Tibial artery (tissue), 4 donors: ENCODE measurements around the gene TAC4.

Experiments used
- DNase-seq, 2 donors: peaks; one replicate each; pipeline ENCODE4 v3.0.0-alpha.2; 2019
- H3K27ac ChIP-seq, 2 donors: fragments of 200-600 bp; sonication (generic) in 1 of 2; 1 replicate in 1 of 2; 2 replicates in 1 of 2; pipeline ENCODE4 v1.5.1; 2018 to 2019; ENCODE audit warnings: mild to moderate bottlenecking in 1 of 2
- H3K27me3 ChIP-seq, 2 donors: fragments of 200-600 bp; sonication (generic) in 1 of 2; one replicate each; pipeline versions ENCODE4 v1.5.1 to v1.6.0; 2016 to 2019
- H3K36me3 ChIP-seq, 3 donors: fragments of 200-600 bp; sonication (generic) in 2 of 3; one replicate each; pipeline ENCODE4 v1.5.1; 2016 to 2019; ENCODE audit warnings: mild to moderate bottlenecking in 2 of 3
- H3K4me1 ChIP-seq, 4 donors: fragments of 200-600 bp; sonication (generic) in 2 of 4; 1 replicate in 3 of 4; 2 replicates in 1 of 4; pipeline ENCODE4 v1.5.1; 2016 to 2019
- H3K4me3 ChIP-seq, 2 donors: fragments of 200-600 bp; sonication (generic) in 1 of 2; 1 replicate in 1 of 2; 2 replicates in 1 of 2; pipeline ENCODE4 v1.5.1; 2018 to 2019; ENCODE audit warnings: mild to moderate bottlenecking in 2 of 2
- H3K9me3 ChIP-seq, 3 donors: fragments of 200-600 bp; sonication (generic) in 1 of 3; one replicate each; pipeline ENCODE4 v1.5.1; 2016 to 2019
- intact Hi-C: fragments of 100-400 bp; cut with DNase I; formaldehyde crosslinking; loops from one replicate; pipeline ENCODE4 v1.15.0; 2023; ENCODE audit warnings: low total_unique reads
- TF ChIP-seq, protein P1 (sequence below), 2 experiments: fragments of 200-600 bp in 1 of 2; fragments of 450-650 bp in 1 of 2; IDR thresholded peaks; one replicate each; pipeline ENCODE4 v1.5.1; 2017 to 2019; ENCODE audit warnings: antibody characterized with exemption in 2 of 2, mild to moderate bottlenecking in 1 of 2, moderate library complexity in 1 of 2

TAC4 gene

DNA sequence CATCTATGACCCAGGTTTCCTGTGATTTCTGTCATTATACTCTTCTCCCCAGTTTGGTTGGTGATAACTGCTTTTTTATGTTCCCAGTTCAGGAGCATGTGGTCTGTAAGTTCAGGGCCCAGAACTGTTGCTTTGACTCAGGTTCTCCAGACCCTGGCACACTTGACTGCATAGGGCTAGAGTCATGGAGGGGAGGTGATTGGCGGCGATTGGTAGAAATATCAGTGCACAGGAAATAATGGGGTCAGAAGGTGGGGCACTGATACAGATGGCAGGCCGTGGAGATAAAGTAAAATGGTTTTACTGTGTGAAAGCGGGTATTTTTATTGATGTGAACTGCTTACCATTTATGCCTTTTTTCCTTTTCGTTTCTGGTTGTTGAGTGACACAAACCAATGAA lies 28.7 kb downstream of the TAC4 start:
- DNase-seq, result no peak
- Histone ChIP-seq H3K9me3 (no peaks in the 10 kb centered on the region), H3K36me3 (peaks cover 75 to 91% (median 84%) of the 10 kb centered on the region in 3 donors), H3K4me1 (peaks cover 0 to 30% (median 23%) of the 10 kb centered on the region in 4 donors), H3K4me3 (no peak overlapping the region), H3K27ac (no peak overlapping the region), H3K27me3 (no peaks in the 10 kb centered on the region)
- intact Hi-C loops, result no loop called here
- TF ChIP-seq, protein P1, sequence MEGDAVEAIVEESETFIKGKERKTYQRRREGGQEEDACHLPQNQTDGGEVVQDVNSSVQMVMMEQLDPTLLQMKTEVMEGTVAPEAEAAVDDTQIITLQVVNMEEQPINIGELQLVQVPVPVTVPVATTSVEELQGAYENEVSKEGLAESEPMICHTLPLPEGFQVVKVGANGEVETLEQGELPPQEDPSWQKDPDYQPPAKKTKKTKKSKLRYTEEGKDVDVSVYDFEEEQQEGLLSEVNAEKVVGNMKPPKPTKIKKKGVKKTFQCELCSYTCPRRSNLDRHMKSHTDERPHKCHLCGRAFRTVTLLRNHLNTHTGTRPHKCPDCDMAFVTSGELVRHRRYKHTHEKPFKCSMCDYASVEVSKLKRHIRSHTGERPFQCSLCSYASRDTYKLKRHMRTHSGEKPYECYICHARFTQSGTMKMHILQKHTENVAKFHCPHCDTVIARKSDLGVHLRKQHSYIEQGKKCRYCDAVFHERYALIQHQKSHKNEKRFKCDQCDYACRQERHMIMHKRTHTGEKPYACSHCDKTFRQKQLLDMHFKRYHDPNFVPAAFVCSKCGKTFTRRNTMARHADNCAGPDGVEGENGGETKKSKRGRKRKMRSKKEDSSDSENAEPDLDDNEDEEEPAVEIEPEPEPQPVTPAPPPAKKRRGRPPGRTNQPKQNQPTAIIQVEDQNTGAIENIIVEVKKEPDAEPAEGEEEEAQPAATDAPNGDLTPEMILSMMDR (IDR thresholded peaks at IDR 0.05), result no peak

DNA sequence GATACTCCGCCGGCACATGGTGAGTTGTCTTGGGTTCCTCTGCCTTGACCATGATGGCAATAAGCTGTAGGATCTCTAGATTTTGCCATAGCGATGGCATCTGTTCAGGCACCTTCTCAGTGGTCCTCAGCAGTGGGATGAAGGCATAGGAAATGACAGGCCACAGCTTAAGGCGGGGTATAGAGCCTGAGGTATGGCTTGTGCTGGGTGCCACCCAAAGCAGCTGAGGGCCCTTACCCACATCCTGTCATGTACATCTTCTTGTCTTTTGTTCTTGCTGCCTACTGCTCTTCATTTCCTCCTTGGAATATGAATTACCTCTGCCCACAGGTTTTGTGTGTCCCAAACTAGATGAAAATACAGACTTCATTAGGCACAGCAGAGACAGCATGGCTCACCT lies 29.9 kb downstream of the TAC4 start:
- H3K27me3 ChIP-seq, result no peaks in the 10 kb centered on the region
- peaks cover 0 to 42% (median 34%) of the 10 kb centered on the region in 4 donors for H3K4me1 ChIP-seq
- H3K36me3 ChIP-seq, result peaks cover 64 to 91% (median 74%) of the 10 kb centered on the region in 3 donors

DNA sequence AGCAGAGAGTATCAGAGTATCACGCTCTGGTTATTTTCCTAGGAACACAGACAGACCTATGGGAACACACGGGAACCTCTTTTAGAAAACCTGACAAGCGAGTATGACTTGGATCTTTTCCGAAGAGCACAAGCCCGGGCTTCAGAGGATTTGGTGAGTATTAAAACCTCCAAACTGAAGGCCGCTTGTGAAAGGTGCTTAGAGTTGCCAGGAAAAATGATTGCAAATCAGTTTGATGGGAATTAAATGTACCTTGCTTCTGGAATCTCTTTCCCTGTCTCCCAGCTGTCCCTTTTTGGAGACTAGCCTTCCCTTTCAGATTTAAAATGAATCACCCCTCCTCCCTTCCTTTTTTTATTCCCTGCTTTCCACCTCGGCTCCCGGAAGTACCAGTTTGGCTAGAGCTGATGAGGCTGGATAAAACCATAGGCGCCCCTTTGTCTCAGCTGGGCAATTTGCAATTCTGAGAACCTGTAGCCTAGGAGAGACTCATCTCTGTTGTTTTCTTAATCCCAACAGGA lies 32.0 kb downstream of the TAC4 start:
- H3K4me3 ChIP-seq, result no peak overlapping the region
- H3K27me3 ChIP-seq, result no peaks in the 10 kb centered on the region
- TF ChIP-seq, protein P1 (IDR thresholded peaks at IDR 0.05), result no peak
- no peaks in the 10 kb centered on the region for H3K9me3 ChIP-seq
- DNase-seq, result no peak
- peaks cover 0 to 43% (median 31%) of the 10 kb centered on the region in 4 donors for H3K4me1 ChIP-seq
- H3K36me3 ChIP-seq, result peaks cover 63 to 91% (median 68%) of the 10 kb centered on the region in 3 donors
- intact Hi-C loops, result no loop called here
- H3K27ac ChIP-seq, result peak overlapping the region; percentile 5 to 66

More for the DNA sequence above, 29.9 kb downstream of the TAC4 start:
- no peak for DNase-seq
- intact Hi-C loops, result no loop called here
- Histone ChIP-seq H3K27ac (no peak overlapping the region), H3K4me3 (no peak overlapping the region), H3K9me3 (no peaks in the 10 kb centered on the region)
- TF ChIP-seq, protein P1 (IDR thresholded peaks at IDR 0.05), result no peak

DNA sequence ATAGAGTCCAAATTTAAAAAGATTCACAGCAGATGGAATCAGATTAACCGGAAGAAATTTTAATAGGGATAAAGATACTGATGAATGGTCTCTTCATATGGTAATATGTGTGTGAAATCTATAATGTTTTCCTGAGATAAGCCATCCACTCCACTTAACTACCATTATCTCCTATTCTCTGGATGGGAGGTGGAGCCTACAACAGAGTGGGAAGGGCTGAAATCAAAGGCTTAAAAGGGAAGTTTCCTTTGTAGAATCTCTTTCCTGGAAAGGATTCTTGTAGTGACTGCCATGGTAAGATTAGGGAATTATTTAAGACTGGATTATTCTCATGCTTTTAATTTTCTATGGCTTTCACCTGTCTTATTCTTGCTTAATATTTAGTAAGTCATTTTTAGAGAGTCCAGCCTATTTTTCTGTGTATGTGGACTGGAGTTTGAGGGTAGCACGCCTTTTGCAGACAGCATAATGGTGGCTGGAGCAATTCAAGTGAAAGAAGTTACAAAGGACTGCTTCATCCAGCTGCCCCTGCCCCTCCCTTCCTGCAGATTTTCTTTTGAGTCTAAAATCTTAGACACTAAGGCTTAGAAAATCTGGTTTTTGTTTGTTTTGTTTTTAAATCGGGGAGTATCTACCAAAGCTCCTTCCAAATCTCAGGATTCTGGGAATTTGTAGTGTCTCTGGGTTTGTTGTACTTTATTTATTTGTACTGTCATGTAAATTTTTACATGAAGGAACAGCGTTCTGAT lies 32.9 kb downstream of the TAC4 start:
- intact Hi-C loops, result no loop called here
- peaks cover 69 to 94% (median 71%) of the 10 kb centered on the region in 3 donors for H3K36me3 ChIP-seq
- H3K4me3 ChIP-seq, result no peak overlapping the region
- peaks cover 0 to 43% (median 31%) of the 10 kb centered on the region in 4 donors for H3K4me1 ChIP-seq
- peak overlapping the region; percentile 66 to 67 for H3K27ac ChIP-seq
- no peaks in the 10 kb centered on the region for H3K9me3 ChIP-seq
- no peaks in the 10 kb centered on the region for H3K27me3 ChIP-seq
- DNase-seq, result no peak
- TF ChIP-seq, protein P1 (IDR thresholded peaks at IDR 0.05), result no peak

DNA sequence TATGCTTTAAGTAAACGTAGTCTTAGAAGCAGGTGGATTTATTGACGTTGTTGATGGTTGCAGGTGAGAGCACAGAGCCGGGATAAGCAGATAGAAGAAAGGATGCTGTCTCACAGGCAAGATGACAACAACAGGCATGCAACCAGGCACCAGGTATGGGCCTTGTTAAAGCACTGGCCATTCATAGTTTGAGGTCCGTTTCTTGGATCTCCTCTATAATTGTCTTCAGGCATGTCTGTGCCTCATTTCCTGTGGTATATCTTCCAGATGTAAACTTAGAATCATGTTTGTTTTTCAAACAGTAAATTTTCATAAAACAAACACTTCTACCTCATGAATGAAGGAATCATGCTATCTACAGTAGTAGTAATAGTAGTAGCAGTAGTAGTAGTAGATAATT lies 38.8 kb downstream of the TAC4 start:
- TF ChIP-seq, protein P1 (IDR thresholded peaks at IDR 0.05), result no peak
- intact Hi-C loops, result no loop called here
- H3K27ac ChIP-seq, result no peak overlapping the region
- no peaks in the 10 kb centered on the region for H3K27me3 ChIP-seq
- no peak overlapping the region for H3K4me3 ChIP-seq
- H3K4me1 ChIP-seq, result peaks cover 0 to 17% (median 12%) of the 10 kb centered on the region in 4 donors
- H3K36me3 ChIP-seq, result peaks cover 63 to 96% (median 67%) of the 10 kb centered on the region in 3 donors
- no peaks in the 10 kb centered on the region for H3K9me3 ChIP-seq
- no peak for DNase-seq
